ENCODE measurements around the gene PLA2G4A. TPM values are rescaled to one million over a fixed set of nuclear protein-coding genes. Genes with fewer than 3 reads are reported as not detected.
A peak's percentile ranks its signal among the peaks of the same experiment; 100 is the strongest.

The PLA2G4A gene
- total and polyA plus RNA-seq, 2 experiments from 2014 or later, result 1.1 to 3.8 TPM

DNA sequence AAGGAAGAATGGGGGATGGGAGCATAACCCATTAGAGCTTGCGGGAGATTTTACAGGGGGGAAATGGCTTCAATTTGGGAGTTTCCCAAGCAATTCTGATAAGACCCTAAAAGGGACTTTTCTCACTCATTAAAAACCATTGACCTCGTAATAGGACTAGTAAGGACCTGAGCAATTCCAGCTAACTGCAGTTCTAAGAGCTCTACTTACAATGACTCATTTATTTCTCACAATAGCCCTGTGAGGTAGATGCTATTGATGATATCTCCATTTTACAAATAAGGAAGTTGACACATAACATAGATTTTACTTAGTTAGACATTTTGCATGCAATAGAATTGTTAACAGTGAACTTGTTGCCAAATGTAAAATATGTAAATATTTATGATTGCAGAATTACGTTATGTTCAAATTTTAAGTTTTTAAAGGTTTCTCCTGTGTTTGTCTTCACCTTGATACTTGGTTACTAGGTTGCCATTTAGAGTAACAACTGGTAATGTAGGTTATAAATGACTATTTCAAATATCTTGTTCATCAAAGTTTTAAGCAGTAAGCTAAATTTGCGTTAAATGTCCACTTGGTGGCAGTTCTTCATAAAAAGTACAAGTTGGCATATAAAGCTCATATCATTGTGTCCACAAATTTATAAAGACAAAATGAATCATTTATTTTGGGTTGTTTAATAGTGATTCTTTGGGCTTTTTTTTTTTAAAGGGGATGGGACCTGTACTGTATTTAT, 182.0 kb downstream of the PLA2G4A start:
- DNase-seq (ENCODE audit: low spot score), result no peak
- no peaks in the 10 kb centered on the region for H3K9me2 ChIP-seq (ENCODE audit: insufficient read depth)
- no peaks in the 10 kb centered on the region for H3K27me3 ChIP-seq (ENCODE audit: insufficient read depth)
- H3K27ac ChIP-seq (ENCODE audit: low read depth), result peak overlapping the region; percentile 88; the same call in 1 of the 2 replicates
- H3F3A ChIP-seq (replicated peaks; ENCODE audit: low read depth), result no peaks in the 10 kb centered on the region; the same call in 1 of the 2 replicates
- H3K27me3 Mint-ChIP-seq (ENCODE audit: insufficient read depth, low read depth, poor library complexity), result peaks cover 3% of the 10 kb centered on the region
- H4K20me1 ChIP-seq (replicated peaks; ENCODE audit: insufficient read depth), result no peaks in the 10 kb centered on the region
- H3K27ac Mint-ChIP-seq, result no peak overlapping the region
- 0 out of 2 replicates have a peak overlapping the region, but pooled peaks have one; percentile 28 for H3K4me3 ChIP-seq
- TF ChIP-seq EZH2 (IDR thresholded peaks at IDR 0.05; ENCODE audit: low read depth, unreplicated experiment) (no peak), CREB1 (CRISPR knock-in tag; IDR thresholded peaks at IDR 0.05; ENCODE audit: low read depth) (no peak), EZH2phosphoT487 (IDR thresholded peaks at IDR 0.05; ENCODE audit: unreplicated experiment) (no peak), NANOG (IDR thresholded peaks at IDR 0.05; ENCODE audit: borderline replicate concordance) (no peak), ZNF114 (CRISPR knock-in tag; IDR thresholded peaks at IDR 0.05) (no peak)
- H3K9me3 Mint-ChIP-seq, result peaks cover 37% of the 10 kb centered on the region
- no peaks in the 10 kb centered on the region for H3K79me2 ChIP-seq (replicated peaks; ENCODE audit: insufficient read depth)
- peaks cover 7% of the 10 kb centered on the region for H3K36me3 ChIP-seq (ENCODE audit: insufficient read depth)
- peak overlapping the region; percentile 46 for H3K4me2 ChIP-seq
- peaks cover 22% of the 10 kb centered on the region for H3K4me1 ChIP-seq (ENCODE audit: insufficient read depth)
- H3K36me3 Mint-ChIP-seq (ENCODE audit: low read depth), result peaks cover 36% of the 10 kb centered on the region
- H3K4me1 Mint-ChIP-seq, result peaks cover 15% of the 10 kb centered on the region
- H2AFZ ChIP-seq, result no peak overlapping the region
- no peak for ATAC-seq
- H3K4me3 Mint-ChIP-seq, result no peak overlapping the region

DNA sequence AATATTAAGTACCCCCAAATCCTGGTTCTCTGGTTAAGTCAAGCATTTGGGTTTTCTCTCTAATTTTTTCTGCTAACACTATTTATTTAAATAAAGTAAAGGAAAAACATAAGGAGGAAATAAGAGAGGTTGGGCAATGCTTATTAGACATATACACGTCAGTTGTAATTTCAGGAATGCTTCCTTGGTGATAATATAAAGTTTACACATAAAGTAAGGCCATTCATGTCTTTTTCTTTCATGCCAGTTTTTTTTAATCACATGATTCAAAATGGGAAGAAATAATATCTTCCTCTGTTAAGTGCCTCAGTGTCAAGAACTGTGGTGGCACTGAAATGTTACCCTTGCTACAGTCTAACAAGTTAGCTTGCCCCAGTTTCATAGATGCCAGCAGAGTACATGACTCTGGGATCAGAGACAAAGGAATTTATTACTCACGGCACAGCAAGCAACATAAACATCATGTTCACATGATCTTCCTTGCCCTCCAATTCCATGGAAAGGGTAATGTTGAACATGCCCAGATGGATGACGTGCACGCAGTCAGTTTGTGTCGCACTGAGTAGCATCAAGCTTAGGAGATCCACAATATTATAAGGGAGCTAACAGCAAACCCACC, 184.9 kb downstream of the PLA2G4A start:
- ATAC-seq (no peak), DNase-seq (ENCODE audit: low spot score) (no peak)
- Mint-ChIP-seq H3K4me1 (peaks cover 15% of the 10 kb centered on the region), H3K27me3 (ENCODE audit: insufficient read depth, low read depth, poor library complexity) (no peaks in the 10 kb centered on the region), H3K9me3 (peaks cover 9% of the 10 kb centered on the region; the same call in 2 of the 3 replicates), H3K4me3 (no peak overlapping the region), H3K36me3 (ENCODE audit: low read depth) (peaks cover 12% of the 10 kb centered on the region; the same call in 2 of the 3 replicates), H3K27ac (no peak overlapping the region)
- Histone ChIP-seq H3F3A (replicated peaks; ENCODE audit: low read depth) (no peaks in the 10 kb centered on the region; the same call in 1 of the 2 replicates), H3K4me1 (ENCODE audit: insufficient read depth) (peaks cover 22% of the 10 kb centered on the region), H4K20me1 (replicated peaks; ENCODE audit: insufficient read depth) (no peaks in the 10 kb centered on the region), H3K27ac (ENCODE audit: low read depth) (no peak overlapping the region), H3K36me3 (ENCODE audit: insufficient read depth) (no peaks in the 10 kb centered on the region), H3K4me2 (no peak overlapping the region), H3K9me2 (ENCODE audit: insufficient read depth) (no peaks in the 10 kb centered on the region), H3K4me3 (no peak overlapping the region), H3K79me2 (replicated peaks; ENCODE audit: insufficient read depth) (no peaks in the 10 kb centered on the region), H3K27me3 (ENCODE audit: insufficient read depth) (no peaks in the 10 kb centered on the region), H2AFZ (no peak overlapping the region)
- no peak for TF ChIP-seq JUNB (IDR thresholded peaks at IDR 0.05; ENCODE audit: unreplicated experiment)
- no peak for TF ChIP-seq STAT1 (IDR thresholded peaks at IDR 0.05; ENCODE audit: unreplicated experiment)
- TF ChIP-seq, protein P1, sequence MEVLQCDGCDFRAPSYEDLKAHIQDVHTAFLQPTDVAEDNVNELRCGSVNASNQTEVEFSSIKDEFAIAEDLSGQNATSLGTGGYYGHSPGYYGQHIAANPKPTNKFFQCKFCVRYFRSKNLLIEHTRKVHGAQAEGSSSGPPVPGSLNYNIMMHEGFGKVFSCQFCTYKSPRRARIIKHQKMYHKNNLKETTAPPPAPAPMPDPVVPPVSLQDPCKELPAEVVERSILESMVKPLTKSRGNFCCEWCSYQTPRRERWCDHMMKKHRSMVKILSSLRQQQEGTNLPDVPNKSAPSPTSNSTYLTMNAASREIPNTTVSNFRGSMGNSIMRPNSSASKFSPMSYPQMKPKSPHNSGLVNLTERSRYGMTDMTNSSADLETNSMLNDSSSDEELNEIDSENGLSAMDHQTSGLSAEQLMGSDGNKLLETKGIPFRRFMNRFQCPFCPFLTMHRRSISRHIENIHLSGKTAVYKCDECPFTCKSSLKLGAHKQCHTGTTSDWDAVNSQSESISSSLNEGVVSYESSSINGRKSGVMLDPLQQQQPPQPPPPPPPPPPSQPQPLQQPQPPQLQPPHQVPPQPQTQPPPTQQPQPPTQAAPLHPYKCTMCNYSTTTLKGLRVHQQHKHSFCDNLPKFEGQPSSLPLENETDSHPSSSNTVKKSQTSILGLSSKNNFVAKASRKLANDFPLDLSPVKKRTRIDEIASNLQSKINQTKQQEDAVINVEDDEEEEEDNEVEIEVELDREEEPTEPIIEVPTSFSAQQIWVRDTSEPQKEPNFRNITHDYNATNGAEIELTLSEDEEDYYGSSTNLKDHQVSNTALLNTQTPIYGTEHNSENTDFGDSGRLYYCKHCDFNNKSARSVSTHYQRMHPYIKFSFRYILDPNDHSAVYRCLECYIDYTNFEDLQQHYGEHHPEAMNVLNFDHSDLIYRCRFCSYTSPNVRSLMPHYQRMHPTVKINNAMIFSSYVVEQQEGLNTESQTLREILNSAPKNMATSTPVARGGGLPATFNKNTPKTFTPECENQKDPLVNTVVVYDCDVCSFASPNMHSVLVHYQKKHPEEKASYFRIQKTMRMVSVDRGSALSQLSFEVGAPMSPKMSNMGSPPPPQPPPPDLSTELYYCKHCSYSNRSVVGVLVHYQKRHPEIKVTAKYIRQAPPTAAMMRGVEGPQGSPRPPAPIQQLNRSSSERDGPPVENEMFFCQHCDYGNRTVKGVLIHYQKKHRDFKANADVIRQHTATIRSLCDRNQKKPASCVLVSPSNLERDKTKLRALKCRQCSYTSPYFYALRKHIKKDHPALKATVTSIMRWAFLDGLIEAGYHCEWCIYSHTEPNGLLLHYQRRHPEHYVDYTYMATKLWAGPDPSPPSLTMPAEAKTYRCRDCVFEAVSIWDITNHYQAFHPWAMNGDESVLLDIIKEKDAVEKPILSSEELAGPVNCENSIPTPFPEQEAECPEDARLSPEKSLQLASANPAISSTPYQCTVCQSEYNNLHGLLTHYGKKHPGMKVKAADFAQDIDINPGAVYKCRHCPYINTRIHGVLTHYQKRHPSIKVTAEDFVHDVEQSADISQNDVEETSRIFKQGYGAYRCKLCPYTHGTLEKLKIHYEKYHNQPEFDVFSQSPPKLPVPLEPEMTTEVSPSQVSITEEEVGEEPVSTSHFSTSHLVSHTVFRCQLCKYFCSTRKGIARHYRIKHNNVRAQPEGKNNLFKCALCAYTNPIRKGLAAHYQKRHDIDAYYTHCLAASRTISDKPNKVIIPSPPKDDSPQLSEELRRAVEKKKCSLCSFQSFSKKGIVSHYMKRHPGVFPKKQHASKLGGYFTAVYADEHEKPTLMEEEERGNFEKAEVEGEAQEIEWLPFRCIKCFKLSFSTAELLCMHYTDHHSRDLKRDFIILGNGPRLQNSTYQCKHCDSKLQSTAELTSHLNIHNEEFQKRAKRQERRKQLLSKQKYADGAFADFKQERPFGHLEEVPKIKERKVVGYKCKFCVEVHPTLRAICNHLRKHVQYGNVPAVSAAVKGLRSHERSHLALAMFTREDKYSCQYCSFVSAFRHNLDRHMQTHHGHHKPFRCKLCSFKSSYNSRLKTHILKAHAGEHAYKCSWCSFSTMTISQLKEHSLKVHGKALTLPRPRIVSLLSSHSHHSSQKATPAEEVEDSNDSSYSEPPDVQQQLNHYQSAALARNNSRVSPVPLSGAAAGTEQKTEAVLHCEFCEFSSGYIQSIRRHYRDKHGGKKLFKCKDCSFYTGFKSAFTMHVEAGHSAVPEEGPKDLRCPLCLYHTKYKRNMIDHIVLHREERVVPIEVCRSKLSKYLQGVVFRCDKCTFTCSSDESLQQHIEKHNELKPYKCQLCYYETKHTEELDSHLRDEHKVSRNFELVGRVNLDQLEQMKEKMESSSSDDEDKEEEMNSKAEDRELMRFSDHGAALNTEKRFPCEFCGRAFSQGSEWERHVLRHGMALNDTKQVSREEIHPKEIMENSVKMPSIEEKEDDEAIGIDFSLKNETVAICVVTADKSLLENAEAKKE (CRISPR knock-in tag; IDR thresholded peaks at IDR 0.05), result no peak
- no peak for TF ChIP-seq ZNF331 (CRISPR knock-in tag; IDR thresholded peaks at IDR 0.05; ENCODE audit: low read depth)
